ENCODE results near the gene PEX16.

Gene PEX16

DNA sequence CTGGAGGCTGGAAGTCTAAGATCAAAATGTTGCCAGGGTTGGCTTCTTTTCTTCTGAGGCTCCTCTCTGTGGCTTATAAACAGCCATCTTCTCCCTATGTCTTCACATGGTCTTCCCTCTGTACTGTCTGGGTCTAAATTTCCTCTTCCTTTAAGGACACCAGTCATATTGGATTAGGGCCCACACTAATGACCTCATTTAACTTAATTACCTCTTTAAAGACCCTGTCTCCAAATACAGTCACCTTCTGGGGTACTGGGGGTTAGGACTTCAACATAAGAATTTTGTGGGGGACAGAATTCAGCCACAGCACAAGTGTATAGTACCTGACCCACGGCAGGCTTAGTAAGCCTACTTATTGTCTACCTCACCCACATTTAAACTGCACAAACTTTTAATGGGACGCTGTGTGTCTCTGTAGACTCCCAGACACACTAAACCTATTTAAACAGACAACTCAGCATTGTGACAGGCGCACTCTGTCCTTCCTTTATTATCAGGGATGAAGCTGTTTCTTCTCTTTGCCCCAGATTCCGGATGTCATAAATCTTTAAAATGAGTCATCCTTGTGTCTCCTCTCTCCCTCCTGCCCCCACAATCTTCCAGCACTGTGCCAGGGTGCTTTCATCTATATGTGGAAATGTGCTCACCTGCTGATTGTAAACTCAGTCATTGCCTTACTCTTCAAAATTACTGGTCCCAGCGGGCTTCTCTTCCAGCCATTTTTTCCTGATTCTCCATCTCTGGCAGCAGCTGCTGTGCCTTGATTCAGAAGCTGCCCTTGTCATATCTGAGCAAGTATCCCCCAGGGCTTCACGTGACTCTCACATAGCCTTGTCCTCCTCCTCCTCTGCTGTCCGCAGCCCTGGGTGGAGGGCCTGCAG, 37.6 kb downstream of the PEX16 start:
- FAIRE-seq, result no peak
- DNase-seq (ENCODE audit: insufficient read length), result no peak
- TF ChIP-seq POLR2A (IDR thresholded peaks at IDR 0.05; ENCODE audit: low read depth, low read length), result no peak
- TF ChIP-seq TAF1 (IDR thresholded peaks at IDR 0.05; ENCODE audit: borderline replicate concordance, low read depth, low read length), result no peak
- TF ChIP-seq POLR2AphosphoS5 (IDR thresholded peaks at IDR 0.05; ENCODE audit: low read depth, low read length), result no peak

- DNase-seq (ENCODE audit: insufficient read length) (no peak), FAIRE-seq (no peak)
- TF ChIP-seq POLR2A (IDR thresholded peaks at IDR 0.05; ENCODE audit: low read depth, low read length), result no peak
- TF ChIP-seq POLR2AphosphoS5 (IDR thresholded peaks at IDR 0.05; ENCODE audit: low read depth, low read length), result no peak
- no peak for TF ChIP-seq TAF1 (IDR thresholded peaks at IDR 0.05; ENCODE audit: borderline replicate concordance, low read depth, low read length)
Observed at GRCh38 chr11:45877845-45878244, 39.8 kb downstream of the PEX16 start.

DNA sequence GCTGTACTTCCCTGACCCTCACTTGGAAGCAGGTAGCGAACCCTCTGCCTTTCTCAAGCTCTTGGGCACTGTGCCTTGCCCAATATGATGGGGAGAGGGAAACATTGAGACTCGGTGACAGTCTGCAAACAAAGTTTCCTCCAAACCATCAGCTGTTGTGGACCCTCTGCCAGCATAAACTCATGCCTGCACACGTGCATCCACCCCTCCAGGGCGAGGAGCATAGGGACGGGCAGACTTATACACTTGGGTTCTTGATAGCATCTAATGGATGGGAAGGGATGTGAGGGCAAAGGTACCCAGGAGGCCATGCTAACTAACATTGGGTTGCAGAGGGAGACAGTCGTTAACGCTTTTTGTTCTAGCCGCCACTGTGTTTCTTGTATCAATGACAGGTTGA, 40.5 kb downstream of the PEX16 start:
- TF ChIP-seq TAF1 (IDR thresholded peaks at IDR 0.05; ENCODE audit: borderline replicate concordance, low read depth, low read length), result no peak
- FAIRE-seq (no peak), DNase-seq (ENCODE audit: insufficient read length) (no peak)

- no peak for TF ChIP-seq POLR2A (IDR thresholded peaks at IDR 0.05; ENCODE audit: low read depth, low read length)
- TF ChIP-seq POLR2AphosphoS5 (IDR thresholded peaks at IDR 0.05; ENCODE audit: low read depth, low read length), result no peak
- TF ChIP-seq TAF1 (IDR thresholded peaks at IDR 0.05; ENCODE audit: borderline replicate concordance, low read depth, low read length), result no peak
- DNase-seq (ENCODE audit: insufficient read length) (no peak), FAIRE-seq (no peak)
Observed at GRCh38 chr11:45876401-45876800, 41.3 kb downstream of the PEX16 start.

DNA sequence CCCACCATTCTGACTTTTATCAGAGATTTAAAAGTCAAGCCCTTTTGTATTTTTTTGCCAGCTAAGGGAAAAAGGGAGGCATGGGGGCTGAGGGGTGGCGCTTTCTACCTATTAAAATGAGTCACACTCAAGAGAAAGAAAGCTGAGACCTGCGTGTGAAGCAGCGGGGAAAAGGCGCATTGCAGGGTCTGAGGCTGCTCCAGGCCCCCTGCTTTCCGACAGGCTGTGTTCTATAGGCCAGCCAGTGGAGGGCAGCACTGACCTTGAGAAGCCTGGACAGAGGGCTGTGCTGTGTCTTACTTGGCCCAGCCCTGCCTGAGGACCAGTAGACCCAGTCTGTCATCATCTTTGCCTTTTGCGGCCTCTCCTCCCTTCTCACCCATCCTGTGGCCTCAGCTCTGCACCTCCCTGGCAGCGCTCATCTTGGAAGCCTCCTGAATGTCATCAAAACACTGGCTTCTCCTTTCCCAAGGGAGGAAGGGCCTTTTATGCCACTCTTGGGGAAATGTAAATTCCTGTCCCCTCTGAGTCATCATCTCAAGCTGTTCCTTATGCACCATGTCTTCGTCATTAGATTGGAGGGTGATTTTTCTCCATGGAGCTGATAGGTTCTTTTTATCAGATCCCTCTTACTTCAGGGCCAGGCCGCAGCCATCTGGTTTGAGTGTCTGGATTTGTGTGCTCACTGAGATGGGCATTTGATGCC, 44.9 kb downstream of the PEX16 start:
- no peak for DNase-seq (ENCODE audit: insufficient read length)
- FAIRE-seq, result peak; percentile 57
- TF ChIP-seq POLR2A (IDR thresholded peaks at IDR 0.05; ENCODE audit: low read depth, low read length) (no peak), POLR2AphosphoS5 (IDR thresholded peaks at IDR 0.05; ENCODE audit: low read depth, low read length) (no peak), TAF1 (IDR thresholded peaks at IDR 0.05; ENCODE audit: borderline replicate concordance, low read depth, low read length) (no peak)

GRCh38 chr11:45871638-45872037, 46.0 kb downstream of the PEX16 start:
- no peak for FAIRE-seq
- TF ChIP-seq TAF1 (IDR thresholded peaks at IDR 0.05; ENCODE audit: borderline replicate concordance, low read depth, low read length), result no peak

GRCh38 chr11:45870706-45871105, 47.0 kb downstream of the PEX16 start:
- no peak for TF ChIP-seq POLR2A (IDR thresholded peaks at IDR 0.05; ENCODE audit: low read depth, low read length)
- DNase-seq (ENCODE audit: insufficient read length) (no peak), FAIRE-seq (no peak)

More at GRCh38 chr11:45871638-45872037, 46.0 kb downstream of the PEX16 start:
- no peak for DNase-seq (ENCODE audit: insufficient read length)

GRCh38 chr11:45869551-45869950, 48.1 kb downstream of the PEX16 start:
- no peak for DNase-seq (ENCODE audit: insufficient read length)
- TF ChIP-seq POLR2A (IDR thresholded peaks at IDR 0.05; ENCODE audit: low read depth, low read length), result no peak
- TF ChIP-seq TAF1 (IDR thresholded peaks at IDR 0.05; ENCODE audit: borderline replicate concordance, low read depth, low read length), result no peak
- TF ChIP-seq POLR2AphosphoS5 (IDR thresholded peaks at IDR 0.05; ENCODE audit: low read depth, low read length), result no peak
- no peak for FAIRE-seq

DNA sequence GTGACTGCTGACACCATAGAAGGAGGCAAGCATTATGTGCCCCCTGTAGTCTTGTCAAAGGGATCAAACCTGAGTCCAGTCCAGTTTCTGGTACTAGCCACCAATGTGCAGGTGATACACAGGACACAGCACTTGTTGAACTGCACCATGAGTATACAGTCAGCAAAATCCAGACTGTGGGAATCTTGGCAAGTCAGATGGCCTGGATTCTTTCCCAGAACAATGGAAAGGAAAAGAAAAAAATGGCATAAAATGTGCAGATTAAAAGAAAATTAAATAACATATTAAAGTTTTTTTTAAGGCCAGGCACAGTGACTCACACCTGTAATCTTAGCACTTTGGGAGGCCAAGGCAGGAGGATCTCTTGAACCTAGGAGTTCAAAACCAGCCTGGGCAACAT, 53.6 kb downstream of the PEX16 start:
- no peak for FAIRE-seq
- no peak for TF ChIP-seq TAF1 (IDR thresholded peaks at IDR 0.05; ENCODE audit: borderline replicate concordance, low read depth, low read length)
- TF ChIP-seq POLR2A (IDR thresholded peaks at IDR 0.05; ENCODE audit: low read depth, low read length), result no peak
- TF ChIP-seq POLR2AphosphoS5 (IDR thresholded peaks at IDR 0.05; ENCODE audit: low read depth, low read length), result no peak
- no peak for DNase-seq (ENCODE audit: insufficient read length)

DNA sequence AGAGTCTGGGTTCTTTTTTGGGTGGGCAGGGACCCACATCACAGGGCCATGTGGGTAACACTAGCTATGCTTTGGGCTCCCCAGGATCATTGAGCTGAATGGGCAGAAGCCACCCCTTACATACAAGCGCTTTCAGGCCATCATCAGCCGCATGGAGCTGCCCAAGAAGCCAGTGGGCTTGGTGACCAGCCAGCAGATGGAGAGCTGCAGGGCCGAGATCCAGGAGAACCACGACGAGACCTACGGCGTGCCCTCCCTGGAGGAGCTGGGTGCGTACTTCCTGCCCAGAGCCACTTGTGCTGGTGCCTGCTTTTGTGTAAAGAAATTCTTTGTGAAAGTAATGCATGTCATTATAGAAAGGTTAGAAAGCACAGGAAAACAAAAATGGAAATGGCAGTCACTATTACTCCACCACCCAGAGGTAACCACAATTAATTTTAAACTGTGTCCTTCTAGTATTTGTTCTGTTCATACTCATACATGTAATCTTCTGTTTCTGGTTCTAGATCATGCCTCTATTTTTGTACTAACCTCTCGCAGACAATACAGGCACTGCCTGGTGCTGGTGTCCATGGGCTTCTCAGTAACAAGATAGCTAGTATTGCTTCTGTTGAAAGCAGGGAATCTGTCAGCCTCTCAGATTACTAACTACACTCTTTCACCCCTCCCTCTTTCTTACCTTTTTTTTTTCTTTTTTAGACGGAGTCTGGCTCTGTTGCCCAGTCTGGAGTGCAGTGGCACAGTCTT, 56.7 kb downstream of the PEX16 start:
- no peak for DNase-seq (ENCODE audit: insufficient read length)
- TF ChIP-seq POLR2A (IDR thresholded peaks at IDR 0.05; ENCODE audit: low read depth, low read length) (no peak), POLR2AphosphoS5 (IDR thresholded peaks at IDR 0.05; ENCODE audit: low read depth, low read length) (no peak), TAF1 (IDR thresholded peaks at IDR 0.05; ENCODE audit: borderline replicate concordance, low read depth, low read length) (no peak)
- FAIRE-seq, result no peak

GRCh38 chr11:45860348-45860747, 57.3 kb downstream of the PEX16 start:
- TF ChIP-seq POLR2A (IDR thresholded peaks at IDR 0.05; ENCODE audit: low read depth, low read length), result no peak
- TF ChIP-seq TAF1 (IDR thresholded peaks at IDR 0.05; ENCODE audit: borderline replicate concordance, low read depth, low read length), result no peak
- TF ChIP-seq POLR2AphosphoS5 (IDR thresholded peaks at IDR 0.05; ENCODE audit: low read depth, low read length), result no peak
- FAIRE-seq, result no peak
- DNase-seq (ENCODE audit: insufficient read length), result no peak
